HG03558 (cell line): ENCODE data around the gene ACTN1.

Experiments
- ATAC-seq: cut with Tn5 transposase; IDR thresholded peaks from one replicate; pipeline ENCODE4 v1.9.1; 2021; ENCODE audit warnings: moderate number of reproducible peaks; ENCODE audit not compliant: unreplicated experiment; ENCODE audit errors: extremely low read depth

Gene ACTN1

GRCh38 chr14:68939893-68940613, 39.0 kb downstream of the ACTN1 start:
- no peak for ATAC-seq

- no peak for ATAC-seq
These were observed 39.8 kb downstream of the ACTN1 start for GRCh38 chr14:68939181-68939892.

GRCh38 chr14:68938271-68939150, 40.6 kb downstream of the ACTN1 start:
- ATAC-seq = no peak

GRCh38 chr14:68937471-68938270, 41.4 kb downstream of the ACTN1 start:
- ATAC-seq = no peak

- ATAC-seq = no peak
These were observed 42.1 kb downstream of the ACTN1 start for GRCh38 chr14:68936980-68937379.

- ATAC-seq = no peak
These were observed 42.6 kb downstream of the ACTN1 start for GRCh38 chr14:68936476-68936875.

GRCh38 chr14:68935761-68936214, 43.3 kb downstream of the ACTN1 start:
- ATAC-seq = no peak

GRCh38 chr14:68934066-68934465, 45.0 kb downstream of the ACTN1 start:
- no peak for ATAC-seq

GRCh38 chr14:68932686-68933085, 46.4 kb downstream of the ACTN1 start:
- ATAC-seq = no peak

- ATAC-seq = no peak
These were observed 46.9 kb downstream of the ACTN1 start for GRCh38 chr14:68932231-68932630.

- ATAC-seq = no peak
These were observed 47.5 kb downstream of the ACTN1 start for GRCh38 chr14:68931474-68932051.

- no peak for ATAC-seq
These were observed 48.0 kb downstream of the ACTN1 start for GRCh38 chr14:68931063-68931462.

- no peak for ATAC-seq
These were observed 49.3 kb downstream of the ACTN1 start for GRCh38 chr14:68929623-68930307.

GRCh38 chr14:68928770-68929550, 50.1 kb downstream of the ACTN1 start:
- no peak for ATAC-seq

GRCh38 chr14:68927956-68928675, 51.0 kb downstream of the ACTN1 start:
- ATAC-seq = no peak

- no peak for ATAC-seq
These were observed 52.0 kb downstream of the ACTN1 start for GRCh38 chr14:68927089-68927488.

- no peak for ATAC-seq
These were observed 52.9 kb downstream of the ACTN1 start for GRCh38 chr14:68926236-68926635.

GRCh38 chr14:68925373-68925772, 53.7 kb downstream of the ACTN1 start:
- ATAC-seq = no peak
